MM.1S (cell line): ENCODE results near the gene RNF152.

Experiments used
- CTCF ChIP-seq: fragments of 300-600 bp; sonication (generic); IDR thresholded peaks from 2 replicates; pipeline ENCODE4 v1.5.1; 2016; ENCODE audit warnings: antibody characterized with exemption, low read length, mixed read lengths
- EZH2 ChIP-seq: fragments of 300-600 bp; sonication (generic); optimal IDR thresholded peaks from 2 replicates; pipeline ENCODE3; 2017; ENCODE audit warnings: low read depth, mild to moderate bottlenecking, antibody characterized with exemption, low read length, mixed read lengths

- no peak for TF ChIP-seq CTCF
- TF ChIP-seq EZH2: no peak
These were observed 51.1 kb downstream of the RNF152 start for GRCh38 chr18:61841706-61842105.
